Type B pancreatic cell (in vitro differentiated cells): ENCODE measurements around the gene SDHAF1. TPM values are rescaled to one million over a fixed set of nuclear protein-coding genes. Genes with fewer than 3 reads are reported as not detected.

ENCODE experiments used
- DNase-seq: peaks from one replicate; pipeline ENCODE4 v3.0.0; 2021; ENCODE audit warnings: mixed read lengths; ENCODE audit not compliant: unreplicated experiment; ENCODE audit errors: extremely low spot score
- H3K27ac Mint-ChIP-seq: 2 replicates; pipeline ENCODE4 v1.8.0; 2021; ENCODE audit warnings: mild to moderate bottlenecking, mixed read lengths
- H3K27me3 Mint-ChIP-seq: 2 replicates; pipeline ENCODE4 v1.8.0; 2021; ENCODE audit warnings: mixed read lengths
- H3K36me3 Mint-ChIP-seq: 2 replicates; pipeline ENCODE4 v1.8.0; 2021; ENCODE audit warnings: mixed read lengths
- H3K4me1 Mint-ChIP-seq: one replicate; pipeline ENCODE4 v1.8.0; 2021; ENCODE audit warnings: mixed read lengths; ENCODE audit not compliant: unreplicated experiment
- H3K4me3 Mint-ChIP-seq: 2 replicates; pipeline ENCODE4 v1.8.0; 2021; ENCODE audit warnings: mild to moderate bottlenecking, mixed read lengths
- H3K9me3 Mint-ChIP-seq: 2 replicates; pipeline ENCODE4 v1.8.0; 2021; ENCODE audit warnings: mixed read lengths
- CTCF ChIP-seq: fragments of 200-600 bp; sonication (generic); conservative IDR thresholded peaks from 2 replicates; pipeline ENCODE4 v1.5.0; 2021; ENCODE audit warnings: antibody characterized with exemption, mild to moderate bottlenecking
- total RNA-seq: library from RNA; stranded (reverse); gene quantifications from 2 replicates; pipeline ENCODE4 v1.2.1, GENCODE V29; 2021; ENCODE audit warnings: low replicate concordance

Gene SDHAF1
- total RNA-seq, 1 donor from 2014 or later: 16.1 TPM

- H3K36me3 Mint-ChIP-seq: peaks cover 4% of the 10 kb centered on the region
- H3K27ac Mint-ChIP-seq: no peak overlapping the region
- no peaks in the 10 kb centered on the region for H3K9me3 Mint-ChIP-seq
- no peak for TF ChIP-seq CTCF
- H3K27me3 Mint-ChIP-seq: no peaks in the 10 kb centered on the region
- no peak overlapping the region for H3K4me3 Mint-ChIP-seq
- peaks cover 17% of the 10 kb centered on the region for H3K4me1 Mint-ChIP-seq
- no peak for DNase-seq
These were observed 12.0 kb downstream of the SDHAF1 start for GRCh38 chr19:36006955-36007354.

DNA sequence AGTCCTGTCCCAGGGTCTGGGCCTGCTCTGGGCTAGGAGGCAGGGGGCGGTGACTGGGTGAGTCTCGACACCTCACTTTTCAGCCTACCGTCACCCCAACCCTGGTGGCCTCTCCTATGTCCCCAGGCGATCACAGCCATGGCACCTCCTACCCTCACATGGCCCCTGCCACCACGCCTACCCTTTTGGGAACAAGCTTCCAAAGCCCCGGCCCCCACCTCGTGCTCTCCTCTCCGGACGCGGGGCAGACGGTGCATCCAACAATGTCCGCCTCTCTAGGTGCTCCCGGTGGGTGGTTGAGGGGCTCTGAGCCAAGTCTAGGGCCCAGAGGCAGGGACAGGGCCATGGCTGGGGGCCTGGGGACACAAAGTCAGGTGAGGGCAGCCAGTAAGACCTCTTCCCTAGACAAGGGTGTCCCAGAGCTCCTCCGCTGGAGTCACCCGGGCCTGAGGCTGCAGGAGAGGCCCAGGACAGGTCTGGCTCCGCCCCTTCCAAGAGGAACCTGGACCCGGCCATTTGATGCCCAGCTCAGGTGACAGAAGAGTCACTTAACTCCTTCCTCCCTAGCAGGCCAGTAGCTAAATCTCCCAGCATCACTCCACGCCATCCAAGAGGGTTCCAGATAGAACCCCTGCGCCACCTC lies 13.5 kb downstream of the SDHAF1 start, which contains the start of gene SYNE4:
TSS of gene SYNE4 (minus strand) at position 478 of the 643 bp plus-strand sequence. CDS start at position 346, 132 bp downstream.
- no peak for TF ChIP-seq CTCF
- Mint-ChIP-seq H3K36me3 (no peaks in the 10 kb centered on the region), H3K9me3 (no peaks in the 10 kb centered on the region), H3K27me3 (no peaks in the 10 kb centered on the region), H3K4me1 (peaks cover 16% of the 10 kb centered on the region), H3K27ac (peak within 1 kb of the TSS; percentile 89), H3K4me3 (peak within 1 kb of the TSS; percentile 90)
- DNase-seq: no peak

DNA sequence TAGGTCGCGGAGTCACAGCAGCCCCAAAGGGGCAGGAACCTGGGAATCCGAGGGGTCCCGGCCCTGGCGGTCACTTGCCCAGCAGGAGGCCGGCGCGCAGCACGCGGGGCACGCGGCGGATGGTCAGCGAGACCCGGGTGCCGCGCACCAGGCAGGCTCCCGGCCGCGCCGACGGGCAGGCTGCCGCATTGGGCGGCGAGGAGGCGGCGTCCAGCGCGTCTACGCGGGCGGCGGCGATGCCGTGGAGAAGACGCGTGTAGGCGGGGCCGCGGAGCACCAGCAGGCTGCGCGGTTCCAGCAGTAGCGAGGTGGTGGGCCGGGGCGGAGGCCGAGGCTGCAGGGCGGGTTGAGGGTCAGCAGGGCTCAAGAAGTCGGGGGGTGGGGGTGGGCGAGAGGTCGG lies 14.2 kb downstream of the SDHAF1 start:
- peak overlapping the region; percentile 61 for H3K27ac Mint-ChIP-seq
- no peak for DNase-seq
- H3K9me3 Mint-ChIP-seq: no peaks in the 10 kb centered on the region
- H3K36me3 Mint-ChIP-seq: peaks cover under 1% of the 10 kb centered on the region
- H3K4me3 Mint-ChIP-seq: peak overlapping the region; percentile 79
- H3K27me3 Mint-ChIP-seq: no peaks in the 10 kb centered on the region
- no peak for TF ChIP-seq CTCF
- peaks cover 24% of the 10 kb centered on the region for H3K4me1 Mint-ChIP-seq

DNA sequence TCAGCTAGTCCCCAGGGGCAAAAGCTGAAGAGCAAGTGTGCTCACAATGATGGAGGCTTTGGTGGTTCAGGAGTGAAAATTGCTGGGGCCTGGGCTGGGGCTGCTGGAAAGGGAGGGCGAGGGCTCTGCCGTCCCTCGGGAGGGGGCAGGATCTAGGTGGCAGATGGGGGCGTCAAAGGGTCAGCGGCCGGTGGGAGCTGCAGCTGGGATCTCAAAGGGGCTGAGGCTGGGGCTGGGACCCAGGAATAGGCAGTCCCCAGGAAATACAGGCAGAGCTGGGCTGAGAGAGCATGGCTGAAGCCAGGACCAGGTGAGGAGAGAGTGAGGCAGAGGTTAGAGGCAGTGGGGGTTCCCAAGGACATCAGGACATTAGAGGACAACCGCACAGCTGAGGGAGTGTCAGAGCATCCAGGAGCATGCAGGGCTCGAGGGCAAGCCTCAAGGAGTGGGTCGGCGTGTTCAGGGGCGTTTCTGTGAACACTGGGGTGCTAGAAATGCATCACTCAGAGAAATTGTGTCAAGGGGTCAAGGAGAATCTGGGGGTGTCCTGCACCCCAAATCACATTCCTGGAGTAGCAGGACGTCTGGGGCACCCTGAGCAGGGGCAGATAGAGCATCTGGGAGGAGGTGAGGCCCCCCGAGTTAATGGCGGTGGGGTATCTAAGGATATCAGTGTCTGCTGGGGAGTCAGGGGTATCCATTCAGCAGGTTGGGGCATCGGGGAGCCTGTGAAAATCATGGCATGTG lies 14.8 kb downstream of the SDHAF1 start:
- Mint-ChIP-seq H3K9me3 (no peaks in the 10 kb centered on the region), H3K4me1 (peaks cover 29% of the 10 kb centered on the region), H3K36me3 (peaks cover 4% of the 10 kb centered on the region), H3K27me3 (no peaks in the 10 kb centered on the region), H3K4me3 (peak overlapping the region; percentile 79), H3K27ac (peak overlapping the region; percentile 61)
- DNase-seq: no peak
- TF ChIP-seq CTCF: no peak

- H3K36me3 Mint-ChIP-seq: peaks cover 4% of the 10 kb centered on the region
- H3K9me3 Mint-ChIP-seq: no peaks in the 10 kb centered on the region
- no peaks in the 10 kb centered on the region for H3K27me3 Mint-ChIP-seq
- DNase-seq: no peak
- H3K4me1 Mint-ChIP-seq: peaks cover 29% of the 10 kb centered on the region
- no peak overlapping the region for H3K27ac Mint-ChIP-seq
- TF ChIP-seq CTCF: no peak
- H3K4me3 Mint-ChIP-seq: peak overlapping the region; percentile 79
These were observed 15.4 kb downstream of the SDHAF1 start for GRCh38 chr19:36010402-36010801.
